DOHH2 (cell line): ENCODE data around the gene PROM1.

ENCODE experiments used
- CTCF ChIP-seq: fragments of 200-600 bp; sonication (generic); IDR thresholded peaks from one replicate; pipeline ENCODE4 v1.5.1; 2014; ENCODE audit warnings: antibody characterized with exemption, mild to moderate bottlenecking, low read depth, low read length; ENCODE audit not compliant: poor library complexity, severe bottlenecking
- EZH2phosphoT487 ChIP-seq: fragments of 200-600 bp; sonication (generic); IDR thresholded peaks from 2 replicates; pipeline ENCODE4 v1.6.1; 2017; ENCODE audit warnings: borderline replicate concordance, mild to moderate bottlenecking, antibody characterized with exemption, low read length, moderate library complexity, mixed read lengths

- TF ChIP-seq CTCF (no peak), EZH2phosphoT487 (no peak)
Observed at GRCh38 chr4:16119981-16120380, 36.2 kb upstream of the PROM1 start.
